Transverse colon (tissue), 4 donors: ENCODE data around the gene SLU7. TPM values are rescaled to one million over a fixed set of nuclear protein-coding genes. Genes with fewer than 3 reads are reported as not detected.
A peak's percentile ranks its signal among the peaks of the same experiment; 100 is the strongest.

Experiments used
- DNase-seq: peaks from one replicate; pipeline ENCODE4 v3.0.0-alpha.2; 2019
- H3K27ac ChIP-seq, 4 donors: fragments of 200-600 bp; sonication (generic); 2 replicates each; pipeline ENCODE4 v1.5.1; 2016 to 2018; ENCODE audit warnings: inconsistent platforms in 4 of 4
- H3K27me3 ChIP-seq: fragments of 200-600 bp; sonication (generic); 2 replicates; pipeline ENCODE4 v1.5.1; 2017; ENCODE audit warnings: inconsistent platforms
- H3K36me3 ChIP-seq, 4 donors: fragments of 200-600 bp; sonication (generic); 2 replicates each; pipeline ENCODE4 v1.5.1; 2017 to 2019; ENCODE audit warnings: inconsistent platforms in 4 of 4
- H3K4me1 ChIP-seq, 4 donors: fragments of 200-600 bp; sonication (generic); 2 replicates each; pipeline ENCODE4 v1.5.1; 2017 to 2020; ENCODE audit warnings: inconsistent platforms in 4 of 4
- H3K4me3 ChIP-seq, 4 donors: fragments of 200-600 bp; sonication (generic); 1 replicate in 1 of 4; 2 replicates in 3 of 4; pipeline versions ENCODE4 v1.5.1 to v1.6.1; 2017 to 2019; ENCODE audit warnings: inconsistent platforms in 4 of 4
- H3K9me3 ChIP-seq, 2 donors: fragments of 200-600 bp; sonication (generic); 2 replicates each; pipeline ENCODE4 v1.5.1; 2017 to 2019; ENCODE audit warnings: inconsistent platforms in 2 of 2
- EP300 ChIP-seq: sonication (generic); formaldehyde crosslinking; IDR thresholded peaks from one replicate; pipeline ENCODE4 v1.6.1; 2017; ENCODE audit warnings: antibody characterized with exemption, low read depth
- POLR2A ChIP-seq: fragments of 450-650 bp; IDR thresholded peaks from one replicate; pipeline ENCODE4 v1.6.1; 2016; ENCODE audit warnings: antibody characterized with exemption, mild to moderate bottlenecking, moderate library complexity
- POLR2AphosphoS5 ChIP-seq, 3 donors: sonication (generic); formaldehyde crosslinking; IDR thresholded peaks; one replicate each; pipeline ENCODE4 v1.6.1; 2016; ENCODE audit warnings: antibody characterized with exemption in 3 of 3
- WGBS, 2 donors: methylation state at CpG; one replicate each; pipeline ENCODE4 v1.1.5; 2018; ENCODE audit warnings: low coverage in 1 of 2; 5-methylcytosine and 5-hydroxymethylcytosine counted together
- in situ Hi-C, 4 donors: fragments of 200-750 bp; cut with MboI; loops; one replicate each; pipeline versions ENCODE4 v1.15.0 to v1.15.1; 2017; ENCODE audit warnings: low sequenced_read_pairs in 3 of 4, low pct_ligation_motif_present in 1 of 4, low pct_unique_long_range_greater_than_20kb in 1 of 4
- intact Hi-C: fragments of 100-400 bp; cut with DNase I; formaldehyde crosslinking; loops from one replicate; pipeline ENCODE4 v1.15.1; 2023; ENCODE audit warnings: low total_unique reads
- total RNA-seq, 4 donors: library from RNA; depleted of rRNA; stranded (reverse); fragments of >200 nt; gene quantifications; one replicate each; pipeline ENCODE4 v1.1.0, GENCODE V29; 2016
- TF ChIP-seq, protein P1 (sequence below), 5 experiments: fragments of 200-600 bp in 3 of 5; fragments of 450-650 bp in 2 of 5; sonication (generic) in 3 of 5; IDR thresholded peaks; 1 replicate in 2 of 5; 2 replicates in 3 of 5; pipeline ENCODE4 v1.5.1; 2016 to 2017; ENCODE audit warnings: antibody characterized with exemption in 5 of 5, inconsistent platforms in 3 of 5, mild to moderate bottlenecking in 2 of 5, moderate library complexity in 1 of 5

SLU7 gene
- total RNA-seq, 4 donors from 2014 or later, result 10.5 to 69.2 (median 52.5) TPM

DNA sequence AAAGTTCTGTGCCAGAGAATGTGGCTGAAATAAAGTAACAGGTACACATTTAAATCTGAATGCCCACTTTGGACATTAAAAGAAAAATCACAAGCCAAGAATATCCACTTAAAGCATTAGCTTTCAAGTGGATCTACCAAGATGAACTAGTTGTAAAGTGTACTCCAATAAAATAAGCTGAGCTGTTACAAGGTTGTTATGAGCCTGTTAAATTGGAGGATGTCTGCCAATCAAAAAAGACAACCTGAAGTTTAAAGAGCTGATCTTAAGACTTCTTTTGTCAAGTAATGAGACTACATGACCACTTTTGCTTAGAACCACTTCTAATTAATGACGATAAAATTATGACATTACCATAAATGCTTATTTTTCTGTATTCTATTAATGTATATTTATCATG, 21.4 kb downstream of the SLU7 start:
- no peak for DNase-seq
- Histone ChIP-seq H3K27me3 (no peaks in the 10 kb centered on the region), H3K4me1 (peaks cover 0 to 31% (median 14%) of the 10 kb centered on the region in 4 donors), H3K36me3 (peaks cover 0 to 9% (median 2%) of the 10 kb centered on the region in 4 donors), H3K9me3 (no peaks in the 10 kb centered on the region), H3K27ac (no peak overlapping the region), H3K4me3 (no peak overlapping the region)
- in situ Hi-C loops, result no loop called here
- TF ChIP-seq POLR2A, result no peak
- no peak for TF ChIP-seq EP300
- TF ChIP-seq POLR2AphosphoS5 (IDR thresholded peaks at IDR 0.05), result no peak
- TF ChIP-seq, protein P1, sequence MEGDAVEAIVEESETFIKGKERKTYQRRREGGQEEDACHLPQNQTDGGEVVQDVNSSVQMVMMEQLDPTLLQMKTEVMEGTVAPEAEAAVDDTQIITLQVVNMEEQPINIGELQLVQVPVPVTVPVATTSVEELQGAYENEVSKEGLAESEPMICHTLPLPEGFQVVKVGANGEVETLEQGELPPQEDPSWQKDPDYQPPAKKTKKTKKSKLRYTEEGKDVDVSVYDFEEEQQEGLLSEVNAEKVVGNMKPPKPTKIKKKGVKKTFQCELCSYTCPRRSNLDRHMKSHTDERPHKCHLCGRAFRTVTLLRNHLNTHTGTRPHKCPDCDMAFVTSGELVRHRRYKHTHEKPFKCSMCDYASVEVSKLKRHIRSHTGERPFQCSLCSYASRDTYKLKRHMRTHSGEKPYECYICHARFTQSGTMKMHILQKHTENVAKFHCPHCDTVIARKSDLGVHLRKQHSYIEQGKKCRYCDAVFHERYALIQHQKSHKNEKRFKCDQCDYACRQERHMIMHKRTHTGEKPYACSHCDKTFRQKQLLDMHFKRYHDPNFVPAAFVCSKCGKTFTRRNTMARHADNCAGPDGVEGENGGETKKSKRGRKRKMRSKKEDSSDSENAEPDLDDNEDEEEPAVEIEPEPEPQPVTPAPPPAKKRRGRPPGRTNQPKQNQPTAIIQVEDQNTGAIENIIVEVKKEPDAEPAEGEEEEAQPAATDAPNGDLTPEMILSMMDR (IDR thresholded peaks at IDR 0.05), result no peak
- WGBS, 2 donors, result 98 to 100% methylated on average over 1 of the region's 1 CpG
- intact Hi-C loops, result no loop called here

DNA sequence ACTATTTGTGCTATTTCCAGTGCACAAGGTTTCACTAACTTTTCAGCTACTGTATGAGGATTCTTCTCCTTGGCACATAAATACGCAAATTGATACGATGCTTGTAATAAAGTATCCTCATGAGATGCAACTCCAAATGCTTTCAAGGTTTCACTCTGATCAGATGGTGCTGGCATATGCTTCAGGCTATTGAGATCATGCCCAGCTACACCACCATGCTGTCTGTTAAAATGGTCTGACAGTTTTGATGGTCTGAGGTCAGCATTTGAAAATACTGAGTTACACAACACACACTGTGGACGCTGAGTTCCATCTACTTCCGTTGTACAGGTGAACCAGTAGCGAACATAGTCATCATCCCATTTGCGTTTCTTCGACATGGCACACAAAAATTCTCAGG, 23.8 kb downstream of the SLU7 start:
- in situ Hi-C loops, result no loop called here

DNA sequence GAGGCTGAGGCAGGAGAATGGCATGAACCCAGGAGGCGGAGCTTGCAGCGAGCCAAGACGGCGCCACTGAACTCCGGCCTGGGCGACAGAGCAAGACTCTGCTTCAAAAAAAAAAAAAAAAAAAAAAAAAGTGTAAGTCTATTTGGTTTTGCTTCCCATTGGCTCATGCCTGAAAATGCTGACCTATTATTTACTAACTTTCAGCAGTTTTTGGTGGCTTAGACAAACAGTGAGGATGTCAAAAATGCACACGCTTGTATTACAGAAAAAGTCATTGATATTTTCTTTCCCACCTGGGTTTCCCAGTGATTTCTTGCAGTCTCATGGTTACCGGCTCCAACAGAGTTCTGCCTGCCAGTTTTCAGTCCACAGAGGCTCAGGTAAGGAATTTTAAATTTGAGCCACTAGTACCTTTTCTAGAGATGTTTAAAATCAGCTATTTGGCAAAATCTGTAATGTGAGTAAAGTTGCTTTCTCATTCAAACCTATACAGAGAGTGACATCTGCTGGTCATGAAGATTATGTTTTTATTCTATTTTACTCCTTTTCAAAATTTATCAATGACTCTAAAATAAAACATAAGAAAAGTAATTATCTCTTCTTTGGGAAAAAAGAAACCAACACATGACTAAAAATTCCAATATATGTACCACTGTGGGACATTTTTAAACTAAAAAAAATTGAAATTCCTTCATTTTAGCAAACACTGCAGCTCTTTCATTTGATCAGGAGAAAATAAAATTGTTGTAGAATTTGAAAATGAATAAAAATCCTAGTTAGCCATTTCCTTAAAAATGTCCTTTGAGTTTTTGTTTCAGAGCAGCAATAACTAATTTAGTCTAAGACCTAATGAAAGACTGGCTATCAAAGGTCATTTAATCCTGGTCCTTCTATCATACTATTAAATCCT, 27.8 kb downstream of the SLU7 start:
- in situ Hi-C loops, result no loop called here
- intact Hi-C loops, result no loop called here

More for the DNA sequence above, 23.8 kb downstream of the SLU7 start:
- no peaks in the 10 kb centered on the region for H3K9me3 ChIP-seq
- H3K36me3 ChIP-seq, result no peaks in the 10 kb centered on the region
- H3K4me3 ChIP-seq, result no peak overlapping the region
- TF ChIP-seq, protein P1 (IDR thresholded peaks at IDR 0.05), result no peak
- TF ChIP-seq POLR2AphosphoS5 (IDR thresholded peaks at IDR 0.05) (no peak), POLR2A (no peak), EP300 (no peak)
- WGBS, 2 donors, result 92 to 95% methylated on average over 5 to 7 of the region's 7 CpGs
- no peak for DNase-seq
- no peak overlapping the region for H3K27ac ChIP-seq
- intact Hi-C loops, result no loop called here
- no peaks in the 10 kb centered on the region for H3K27me3 ChIP-seq
- H3K4me1 ChIP-seq, result peaks cover 0 to 25% (median 13%) of the 10 kb centered on the region in 4 donors

DNA sequence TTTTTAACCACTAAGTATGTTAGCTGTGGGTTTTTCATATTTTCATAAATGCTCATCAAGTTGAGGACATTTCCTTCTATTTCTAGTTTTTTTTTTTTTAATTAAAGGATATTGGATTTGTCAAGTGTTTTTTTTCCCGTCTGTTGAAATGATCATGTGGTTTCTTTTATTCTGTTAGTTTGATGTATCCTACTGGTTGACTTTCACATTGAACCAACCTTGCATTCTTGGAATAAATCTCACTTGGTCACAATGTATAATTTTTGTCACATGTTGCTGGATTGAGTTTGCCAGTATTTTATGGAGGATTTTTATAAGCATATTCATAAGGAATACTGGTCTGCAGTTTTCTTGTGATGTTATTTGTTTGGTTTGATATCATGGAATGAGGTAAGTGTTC, 31.4 kb downstream of the SLU7 start:
- H3K27me3 ChIP-seq, result no peaks in the 10 kb centered on the region
- intact Hi-C loops, result no loop called here
- peaks cover 8 to 10% of the 10 kb centered on the region in 2 donors for H3K9me3 ChIP-seq
- no peak for DNase-seq
- WGBS, 2 donors, result 90 to 91% methylated on average over 1 of the region's 1 CpG
- H3K36me3 ChIP-seq, result no peaks in the 10 kb centered on the region
- no peak overlapping the region for H3K4me3 ChIP-seq
- in situ Hi-C loops, result no loop called here
- TF ChIP-seq, protein P1 (IDR thresholded peaks at IDR 0.05), result no peak
- no peak for TF ChIP-seq POLR2AphosphoS5 (IDR thresholded peaks at IDR 0.05)
- H3K27ac ChIP-seq, result no peak overlapping the region
- no peaks in the 10 kb centered on the region for H3K4me1 ChIP-seq

More for the DNA sequence above, 27.8 kb downstream of the SLU7 start:
- H3K4me3 ChIP-seq, result no peak overlapping the region
- peaks cover 8 to 10% of the 10 kb centered on the region in 2 donors for H3K9me3 ChIP-seq
- H3K36me3 ChIP-seq, result no peaks in the 10 kb centered on the region
- no peak overlapping the region for H3K27ac ChIP-seq
- TF ChIP-seq, protein P1 (IDR thresholded peaks at IDR 0.05), result peak; percentile 35 to 52 (median 49)
- TF ChIP-seq POLR2AphosphoS5 (IDR thresholded peaks at IDR 0.05), result no peak
- no peak for TF ChIP-seq POLR2A
- no peaks in the 10 kb centered on the region for H3K4me1 ChIP-seq
- WGBS, 2 donors, result 44 to 73% methylated on average over 3 to 8 of the region's 8 CpGs
- DNase-seq, result no peak
- no peaks in the 10 kb centered on the region for H3K27me3 ChIP-seq
